Measurements from ENCODE around the gene OGA. TPM values are rescaled to one million over a fixed set of nuclear protein-coding genes. Genes with fewer than 3 reads are reported as not detected.
"Not testable (repeated sequence)": the region's sequence is repeated elsewhere in the genome, so short reads cannot be mapped to it uniquely, and the experiment has no call there.

The OGA gene
- total RNA-seq, 4 donors from 2014 or later = 70.0 to 214 (median 127) TPM

- ATAC-seq (ENCODE audit: low FRiP score) = no peak
- TF ChIP-seq CTCF (IDR thresholded peaks at IDR 0.05) = no peak
- no peak for DNase-seq (ENCODE audit: low spot score)
These were observed 11.1 kb downstream of the OGA start for GRCh38 chr10:101807158-101807557.

- TF ChIP-seq CTCF (IDR thresholded peaks at IDR 0.05) = no peak
- DNase-seq (ENCODE audit: low spot score) (no peak), ATAC-seq (ENCODE audit: low FRiP score) (no peak)
These were observed 14.7 kb downstream of the OGA start for GRCh38 chr10:101803511-101803910.

- no peak for TF ChIP-seq CTCF (IDR thresholded peaks at IDR 0.05)
- DNase-seq (ENCODE audit: low spot score) = no peak
- ATAC-seq (ENCODE audit: low FRiP score) = no peak
These were observed 20.7 kb downstream of the OGA start for GRCh38 chr10:101797403-101798059.

GRCh38 chr10:101793526-101793925, 24.7 kb downstream of the OGA start:
- ATAC-seq (ENCODE audit: low FRiP score) = no peak
- no peak for TF ChIP-seq CTCF (IDR thresholded peaks at IDR 0.05)
- DNase-seq (ENCODE audit: low spot score) = no peak

- DNase-seq (ENCODE audit: low spot score) = no peak
- no peak for TF ChIP-seq CTCF (IDR thresholded peaks at IDR 0.05)
- ATAC-seq (ENCODE audit: low FRiP score) = no peak
These were observed 28.6 kb downstream of the OGA start for GRCh38 chr10:101789686-101790085.

GRCh38 chr10:101789231-101789630, 29.0 kb downstream of the OGA start:
- not testable (repeated sequence) for DNase-seq (ENCODE audit: low spot score); ATAC-seq (ENCODE audit: low FRiP score)

GRCh38 chr10:101785801-101786200, 32.4 kb downstream of the OGA start:
- ATAC-seq (ENCODE audit: low FRiP score) = no peak
- DNase-seq (ENCODE audit: low spot score) = no peak
- no peak for TF ChIP-seq CTCF (IDR thresholded peaks at IDR 0.05)
